Measurements from ENCODE around the gene RRAS. TPM values are rescaled to one million over a fixed set of nuclear protein-coding genes. Genes with fewer than 3 reads are reported as not detected.

RRAS gene
- total RNA-seq, 6 donors from 2014 or later: 81.7 to 160 (median 107) TPM

DNA sequence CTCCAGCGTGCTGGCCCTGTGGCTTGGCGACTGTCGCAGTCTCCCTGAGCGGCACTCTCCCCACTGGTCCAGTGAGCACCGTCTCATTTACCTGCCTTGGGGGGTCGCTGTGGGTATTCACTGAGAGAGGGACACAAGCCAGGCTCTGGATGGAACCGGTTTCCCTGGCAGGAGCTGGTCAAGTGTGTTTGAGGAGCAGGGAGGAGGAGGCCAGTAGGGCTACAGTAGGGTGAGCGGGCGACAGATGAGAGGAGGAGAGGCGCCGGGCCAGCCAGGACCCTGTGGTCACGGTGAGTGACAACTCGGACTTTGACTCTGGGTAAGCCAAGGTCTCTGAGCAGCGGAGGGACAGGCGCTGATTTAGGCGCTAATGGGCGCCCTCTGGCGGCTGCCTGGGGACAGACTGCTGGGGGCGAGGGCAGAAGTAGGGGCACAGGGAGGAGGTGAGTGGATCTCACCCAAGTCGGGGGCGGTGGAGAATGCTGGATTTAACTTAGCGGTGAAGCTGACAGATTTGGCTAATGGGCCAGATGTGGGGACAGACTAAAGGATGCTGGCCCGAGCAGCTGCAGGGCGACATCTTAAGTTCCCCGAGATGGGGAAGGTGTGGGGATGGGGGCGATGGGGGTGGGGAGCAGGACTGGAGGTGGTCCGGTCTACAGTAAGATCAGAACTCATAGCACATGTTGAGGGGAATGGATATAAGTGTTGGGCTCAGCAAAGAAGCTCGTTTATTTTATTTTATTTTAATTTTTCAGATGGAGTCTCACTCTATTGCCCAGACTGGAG is 32.4 kb upstream of the RRAS start:
- no peaks in the 10 kb centered on the region for H3K27me3 ChIP-seq
- peak overlapping the region in 1 of 4 donors; percentile 20 for H3K4me3 ChIP-seq
- WGBS, 2 donors: 24 to 39% methylated on average over 26 to 28 of the region's 28 CpGs
- H3K4me1 ChIP-seq: peaks cover 11 to 23% (median 14%) of the 10 kb centered on the region in 4 donors
- peak; percentile 78 to 93 for DNase-seq
- H3K36me3 ChIP-seq: no peaks in the 10 kb centered on the region
- H3K9me3 ChIP-seq: no peaks in the 10 kb centered on the region
- peak; percentile 28 to 32 for ATAC-seq (ENCODE audit: low FRiP score in 2 of 2)
- peak overlapping the region in 3 of 4 donors; percentile 49 to 71 (median 67) for H3K27ac ChIP-seq
- no peak for TF ChIP-seq POLR2AphosphoS5 (IDR thresholded peaks at IDR 0.05)
- TF ChIP-seq, protein P1, sequence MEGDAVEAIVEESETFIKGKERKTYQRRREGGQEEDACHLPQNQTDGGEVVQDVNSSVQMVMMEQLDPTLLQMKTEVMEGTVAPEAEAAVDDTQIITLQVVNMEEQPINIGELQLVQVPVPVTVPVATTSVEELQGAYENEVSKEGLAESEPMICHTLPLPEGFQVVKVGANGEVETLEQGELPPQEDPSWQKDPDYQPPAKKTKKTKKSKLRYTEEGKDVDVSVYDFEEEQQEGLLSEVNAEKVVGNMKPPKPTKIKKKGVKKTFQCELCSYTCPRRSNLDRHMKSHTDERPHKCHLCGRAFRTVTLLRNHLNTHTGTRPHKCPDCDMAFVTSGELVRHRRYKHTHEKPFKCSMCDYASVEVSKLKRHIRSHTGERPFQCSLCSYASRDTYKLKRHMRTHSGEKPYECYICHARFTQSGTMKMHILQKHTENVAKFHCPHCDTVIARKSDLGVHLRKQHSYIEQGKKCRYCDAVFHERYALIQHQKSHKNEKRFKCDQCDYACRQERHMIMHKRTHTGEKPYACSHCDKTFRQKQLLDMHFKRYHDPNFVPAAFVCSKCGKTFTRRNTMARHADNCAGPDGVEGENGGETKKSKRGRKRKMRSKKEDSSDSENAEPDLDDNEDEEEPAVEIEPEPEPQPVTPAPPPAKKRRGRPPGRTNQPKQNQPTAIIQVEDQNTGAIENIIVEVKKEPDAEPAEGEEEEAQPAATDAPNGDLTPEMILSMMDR (IDR thresholded peaks at IDR 0.05): peak; percentile 84 to 95 (median 90)

DNA sequence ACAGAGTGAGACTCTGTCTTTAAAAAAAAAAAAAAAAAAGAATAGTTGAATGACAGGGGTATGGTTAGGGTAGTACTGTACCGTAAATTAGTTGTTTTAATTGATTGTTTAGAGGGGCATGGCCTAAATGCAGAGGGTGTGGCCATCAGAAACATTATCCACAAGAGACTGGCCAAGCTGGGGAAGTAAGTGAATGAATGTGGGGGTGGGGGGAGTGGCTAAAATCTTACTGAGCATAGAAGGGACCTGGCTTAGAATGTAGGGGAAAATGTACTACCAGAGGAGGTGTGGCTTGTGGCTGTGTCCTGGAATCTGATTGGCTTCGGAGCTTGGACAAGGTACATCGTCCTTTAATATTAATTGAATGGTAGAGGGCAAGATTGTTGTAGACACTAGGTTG is 29.6 kb upstream of the RRAS start:
- Histone ChIP-seq H3K9me3 (no peaks in the 10 kb centered on the region), H3K27ac (no peak overlapping the region), H3K36me3 (no peaks in the 10 kb centered on the region), H3K27me3 (no peaks in the 10 kb centered on the region), H3K4me1 (peaks cover 15 to 25% (median 17%) of the 10 kb centered on the region in 4 donors), H3K4me3 (no peak overlapping the region)
- 85 to 95% methylated on average over 3 of the region's 3 CpGs for WGBS, 2 donors
- TF ChIP-seq, protein P1 (IDR thresholded peaks at IDR 0.05): no peak
- TF ChIP-seq POLR2A (IDR thresholded peaks at IDR 0.05) (no peak), EP300 (IDR thresholded peaks at IDR 0.05) (no peak), POLR2AphosphoS5 (IDR thresholded peaks at IDR 0.05) (no peak)
- no peak for DNase-seq
- no peak for ATAC-seq (ENCODE audit: low FRiP score in 2 of 2)

DNA sequence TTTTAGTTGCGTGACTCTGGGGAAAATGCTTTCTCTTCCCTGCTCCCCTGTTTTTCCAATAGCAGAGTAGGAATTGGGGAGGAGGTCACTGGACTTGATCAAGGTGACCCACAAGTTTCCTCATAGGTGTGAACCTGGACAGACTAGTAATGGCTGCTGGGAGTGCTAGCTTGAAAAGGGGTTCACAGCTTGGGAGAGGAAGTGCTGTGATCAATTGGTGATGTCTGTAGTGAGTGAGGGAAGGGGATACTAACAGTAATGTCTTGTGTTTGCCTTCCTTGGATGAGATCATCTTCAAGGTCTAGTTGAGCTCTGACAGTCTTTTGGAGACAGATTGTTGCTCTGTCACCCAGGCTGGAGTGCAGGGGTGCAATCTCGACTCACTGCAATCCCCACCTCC is 27.5 kb upstream of the RRAS start:
- no peak overlapping the region for H3K4me3 ChIP-seq
- H3K36me3 ChIP-seq: peaks cover 0 to 8% (median 5%) of the 10 kb centered on the region in 4 donors
- no peak for TF ChIP-seq EP300 (IDR thresholded peaks at IDR 0.05)
- H3K9me3 ChIP-seq: no peaks in the 10 kb centered on the region
- peaks cover 23 to 38% (median 26%) of the 10 kb centered on the region in 4 donors for H3K4me1 ChIP-seq
- DNase-seq (no peak), ATAC-seq (ENCODE audit: low FRiP score in 2 of 2) (no peak)
- H3K27me3 ChIP-seq: no peaks in the 10 kb centered on the region
- 97 to 100% methylated on average over 2 of the region's 2 CpGs for WGBS, 2 donors
- no peak overlapping the region for H3K27ac ChIP-seq

DNA sequence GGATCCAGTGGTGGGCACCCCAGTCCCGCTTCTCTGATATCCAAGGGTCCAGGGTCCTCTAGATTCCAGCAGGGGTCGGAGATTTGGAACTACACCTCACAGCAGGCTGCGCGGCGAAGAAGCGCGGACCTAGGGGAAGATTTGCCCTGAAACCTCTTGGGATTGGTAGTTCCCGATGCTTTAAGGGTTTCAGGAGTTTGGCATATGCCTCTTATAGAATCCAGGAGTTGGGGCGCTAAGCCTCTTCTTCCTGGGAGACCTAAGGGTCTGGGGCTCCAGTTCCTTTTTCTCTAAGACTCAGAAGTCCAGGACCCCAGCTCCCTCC is 26.1 kb upstream of the RRAS start:
- WGBS, 2 donors: 0 to 2% methylated on average over 9 of the region's 9 CpGs
- peak overlapping the region; percentile 53 to 80 (median 72) for H3K4me3 ChIP-seq
- H3K4me1 ChIP-seq: peaks cover 17 to 29% (median 20%) of the 10 kb centered on the region in 4 donors
- H3K27ac ChIP-seq: peak overlapping the region; percentile 82 to 93 (median 86)
- ATAC-seq (ENCODE audit: low FRiP score in 2 of 2) (no peak), DNase-seq (no peak)
- H3K27me3 ChIP-seq: no peaks in the 10 kb centered on the region
- no peak for TF ChIP-seq POLR2A (IDR thresholded peaks at IDR 0.05)
- TF ChIP-seq EP300 (IDR thresholded peaks at IDR 0.05): no peak
- TF ChIP-seq POLR2AphosphoS5 (IDR thresholded peaks at IDR 0.05): no peak
- no peaks in the 10 kb centered on the region for H3K9me3 ChIP-seq
- H3K36me3 ChIP-seq: peaks cover 3 to 22% (median 19%) of the 10 kb centered on the region in 4 donors

DNA sequence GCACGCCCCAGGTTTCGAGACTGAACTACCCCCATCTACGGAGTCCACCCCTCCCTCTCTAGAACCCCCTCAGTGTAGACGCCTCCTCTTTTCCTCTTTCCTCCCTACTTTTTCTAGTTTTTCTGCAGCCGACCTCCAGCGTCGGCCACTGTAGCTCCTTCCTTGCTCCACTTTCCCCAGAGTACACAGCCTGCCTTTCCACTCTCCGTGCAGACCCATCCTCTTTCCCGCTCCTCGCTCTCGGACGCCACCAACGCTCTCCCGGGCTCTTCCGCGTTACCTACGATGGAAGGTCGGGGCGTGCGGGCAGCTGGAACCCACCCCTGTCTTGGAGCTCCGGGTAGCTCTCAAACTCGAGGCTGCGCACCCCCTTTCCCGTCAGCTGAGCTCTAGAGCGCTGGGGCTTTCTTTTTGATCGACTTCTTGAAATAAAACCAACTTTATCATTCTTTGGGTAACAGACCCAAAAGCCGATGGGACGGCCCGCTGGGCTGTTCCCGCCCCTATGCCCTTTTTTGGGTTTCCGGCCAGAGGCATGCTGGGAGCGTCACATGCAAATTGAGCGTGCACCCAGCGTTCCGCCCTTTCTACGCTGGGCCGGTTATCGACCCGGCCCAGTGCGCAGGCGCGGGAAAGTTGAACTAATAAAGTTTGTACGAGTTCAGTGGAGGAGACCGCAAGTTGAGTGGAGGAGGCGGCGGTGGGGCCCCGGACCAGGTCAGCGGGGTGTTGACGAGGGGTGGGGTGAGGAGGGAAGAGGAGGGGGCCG is 25.6 kb upstream of the RRAS start, which contains the start of the genes BCL2L12 and IRF3:
BCL2L12 (plus strand) TSS at position 583 of the 769 bp plus-strand sequence. CDS start 760 bp downstream, outside the sequence.
IRF3 (minus strand) TSS at position 507 of the 769 bp plus-strand sequence. CDS start 1,019 bp downstream, outside the sequence.
- Histone ChIP-seq H3K27me3 (no peaks in the 10 kb centered on the region), H3K4me3 (peak within 1 kb of the TSS; percentile 63 to 80 (median 72)), H3K36me3 (peaks cover 3 to 28% (median 25%) of the 10 kb centered on the region in 4 donors), H3K9me3 (no peaks in the 10 kb centered on the region), H3K4me1 (peaks cover 17 to 29% (median 20%) of the 10 kb centered on the region in 4 donors), H3K27ac (peak within 1 kb of the TSS; percentile 82 to 93 (median 86))
- TF ChIP-seq POLR2AphosphoS5 (IDR thresholded peaks at IDR 0.05) (peak; percentile 75 to 87), POLR2A (IDR thresholded peaks at IDR 0.05) (peak in 3 of 4 donors; percentile 33 to 82 (median 77)), EP300 (IDR thresholded peaks at IDR 0.05) (no peak)
- TF ChIP-seq, protein P1 (IDR thresholded peaks at IDR 0.05): peak in 2 of 6 experiments; percentile 5 to 28
- WGBS, 2 donors: 1% methylated on average over 43 to 50 of the region's 50 CpGs
- DNase-seq: peak; percentile 97
- peak; percentile 95 to 96 for ATAC-seq (ENCODE audit: low FRiP score in 2 of 2)

Data from upper lobe of left lung (tissue), 6 donors.